A549 treated with DMSO at 1 μM for 4 hours (cell line): ENCODE results near the gene TRAF5. TPM values are rescaled to one million over a fixed set of nuclear protein-coding genes. Genes with fewer than 3 reads are reported as not detected.

ENCODE experiments used
- total RNA-seq: library from RNA; stranded (reverse); fragments of 200-300 nt; extraction: Qiagen RNA extraction; gene quantifications from 5 replicates; pipeline ENCODE4 v1.2.3, GENCODE V29; 2022; ENCODE audit warnings: low read depth

Gene TRAF5, protein sequence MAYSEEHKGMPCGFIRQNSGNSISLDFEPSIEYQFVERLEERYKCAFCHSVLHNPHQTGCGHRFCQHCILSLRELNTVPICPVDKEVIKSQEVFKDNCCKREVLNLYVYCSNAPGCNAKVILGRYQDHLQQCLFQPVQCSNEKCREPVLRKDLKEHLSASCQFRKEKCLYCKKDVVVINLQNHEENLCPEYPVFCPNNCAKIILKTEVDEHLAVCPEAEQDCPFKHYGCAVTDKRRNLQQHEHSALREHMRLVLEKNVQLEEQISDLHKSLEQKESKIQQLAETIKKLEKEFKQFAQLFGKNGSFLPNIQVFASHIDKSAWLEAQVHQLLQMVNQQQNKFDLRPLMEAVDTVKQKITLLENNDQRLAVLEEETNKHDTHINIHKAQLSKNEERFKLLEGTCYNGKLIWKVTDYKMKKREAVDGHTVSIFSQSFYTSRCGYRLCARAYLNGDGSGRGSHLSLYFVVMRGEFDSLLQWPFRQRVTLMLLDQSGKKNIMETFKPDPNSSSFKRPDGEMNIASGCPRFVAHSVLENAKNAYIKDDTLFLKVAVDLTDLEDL
- total RNA-seq = 7.2 to 8.9 TPM (median 7.4 TPM) in 5 replicates

DNA sequence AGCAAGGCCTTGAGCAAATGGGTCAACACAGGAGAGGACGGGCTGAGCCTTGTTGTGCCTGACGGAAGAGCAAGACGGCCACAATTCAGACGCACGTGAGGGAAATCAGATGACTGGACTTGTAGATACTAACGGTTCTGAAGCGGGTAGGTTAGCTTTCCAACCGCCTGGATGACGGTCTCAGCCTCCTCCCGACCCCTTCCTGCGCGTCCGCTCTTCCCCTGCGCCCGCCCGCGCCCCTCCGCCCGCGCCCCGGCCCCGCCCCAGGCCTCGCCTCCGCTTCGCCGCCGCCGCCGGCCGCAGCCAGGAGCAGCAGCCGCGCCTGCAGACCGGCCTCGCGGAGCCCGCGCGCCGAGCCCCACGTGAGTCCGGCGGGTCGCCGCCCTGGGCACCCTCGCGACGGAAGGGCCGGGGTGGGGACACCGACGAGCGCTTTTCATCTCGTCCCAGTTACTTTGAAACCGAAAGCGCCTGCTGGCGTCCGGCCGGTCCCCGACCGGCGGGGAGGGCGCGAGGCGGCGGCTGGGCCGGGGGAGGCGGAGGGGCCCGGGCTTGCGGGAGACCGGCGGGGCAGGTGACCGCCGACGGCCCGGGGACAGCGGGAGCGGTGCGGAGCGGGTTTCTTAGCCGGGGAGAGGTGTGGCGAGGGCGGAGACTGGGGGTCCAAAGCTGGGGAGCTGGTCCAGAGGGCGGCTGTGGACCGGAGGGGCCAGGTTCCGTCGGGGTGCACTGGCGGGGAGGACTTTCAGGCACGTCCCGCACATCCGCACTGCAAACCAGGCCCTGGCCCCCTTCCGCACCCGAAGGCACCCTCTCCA is at the start of gene TRAF5:
TRAF5 (plus strand) TSS at position 306 of the 818 bp plus-strand sequence. CDS start 26,407 bp downstream, outside the sequence.

Other genes with a start within 250 kb of the TRAF5 start
- 3.2 to 4.3 TPM (median 3.4 TPM) in 5 replicates for gene KCNH1, start 192.7 kb upstream of the TRAF5 start, total RNA-seq
- gene RCOR3, start 67.5 kb upstream of the TRAF5 start, total RNA-seq = 20.5 to 23.4 TPM (median 20.8 TPM) in 5 replicates
- gene RD3, start 165.3 kb downstream of the TRAF5 start, total RNA-seq = not detected in 5 replicates